ENCODE results near the gene RARA. TPM values are rescaled to one million over a fixed set of nuclear protein-coding genes. Genes with fewer than 3 reads are reported as not detected.

RARA gene
- polyA plus RNA-seq, 1 donor from 2014 or later, result 6.6 TPM

DNA sequence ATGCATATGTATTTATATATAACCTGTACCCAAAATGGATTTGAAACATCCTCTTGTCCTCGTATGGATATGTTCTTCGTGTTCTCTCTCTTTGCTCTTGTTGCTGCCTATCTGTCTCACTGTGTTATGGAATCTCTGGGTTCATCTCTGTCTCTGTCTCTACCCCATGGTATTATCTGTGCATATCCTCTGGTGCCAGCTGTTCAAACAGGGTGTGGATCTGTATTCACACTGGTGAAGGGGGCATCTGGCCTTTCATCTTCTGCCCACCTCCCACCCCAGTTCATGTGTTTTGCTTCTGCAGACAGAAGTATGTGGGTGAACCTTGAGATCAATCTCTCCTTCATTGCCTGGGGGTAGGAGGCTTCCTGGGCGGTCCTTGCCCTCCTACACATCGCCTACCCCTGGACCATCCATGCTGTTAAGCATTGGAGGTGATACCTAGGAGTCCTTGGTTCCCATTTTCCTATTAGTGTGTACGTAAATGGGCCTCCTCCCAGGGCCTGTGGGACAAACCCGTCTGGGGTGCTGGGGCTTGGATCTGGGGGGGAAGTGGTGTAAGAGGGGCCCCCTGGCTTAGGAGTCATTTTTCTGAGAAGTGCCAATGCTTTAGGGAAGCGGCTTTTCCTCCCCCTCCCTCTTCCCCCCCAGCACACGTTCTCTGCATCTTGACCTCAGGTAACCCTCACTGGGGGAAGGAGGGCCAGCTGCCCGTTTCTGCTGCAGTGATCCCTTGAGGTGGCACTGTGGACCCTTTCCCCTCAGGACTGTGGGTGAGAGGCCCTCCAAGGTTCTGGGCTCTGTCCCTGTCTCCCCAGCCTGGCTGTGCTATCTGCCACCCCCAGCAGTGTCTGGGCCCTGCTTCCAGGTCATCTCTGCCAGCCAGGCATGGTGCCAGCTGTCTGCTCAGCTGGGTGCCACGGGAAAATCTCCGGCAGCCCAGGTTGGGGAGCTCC is 21.1 kb downstream of the RARA start:
- H3K4me2 ChIP-seq (ENCODE audit: low read length), result no peak overlapping the region

More for the DNA sequence above, 21.1 kb downstream of the RARA start:
- H3K4me3 ChIP-seq (ENCODE audit: low read length), result no peak overlapping the region
- H3K79me2 ChIP-seq (replicated peaks; ENCODE audit: insufficient read depth, low read length), result no peaks in the 10 kb centered on the region
- no peak overlapping the region for H3K9ac ChIP-seq (ENCODE audit: low read length)
- no peaks in the 10 kb centered on the region for H4K20me1 ChIP-seq (ENCODE audit: insufficient read depth)
- H3K27me3 ChIP-seq (ENCODE audit: insufficient read depth, low read depth, low read length), result no peaks in the 10 kb centered on the region
- H3K27ac ChIP-seq (ENCODE audit: low read length), result no peak overlapping the region
- no peaks in the 10 kb centered on the region for H3K9me3 ChIP-seq (ENCODE audit: low read length)
- H3K9me2 ChIP-seq (ENCODE audit: insufficient read depth, low read length), result no peaks in the 10 kb centered on the region
- H3K36me3 ChIP-seq (ENCODE audit: insufficient read depth, low read length), result no peaks in the 10 kb centered on the region
- H2AFZ ChIP-seq (ENCODE audit: low read depth, low read length), result no peak overlapping the region
- TF ChIP-seq RAD21 (conservative IDR thresholded peaks at IDR 0.05) (no peak), POLR2AphosphoS5 (IDR thresholded peaks at IDR 0.05) (no peak), EP300 (conservative IDR thresholded peaks at IDR 0.05; ENCODE audit: poor library complexity, severe bottlenecking) (no peak), MXI1 (conservative IDR thresholded peaks at IDR 0.05; ENCODE audit: poor library complexity, severe bottlenecking) (no peak), SMC3 (conservative IDR thresholded peaks at IDR 0.05; ENCODE audit: poor library complexity) (no peak), TAF1 (IDR thresholded peaks at IDR 0.05; ENCODE audit: low read depth) (no peak), CTCF (IDR thresholded peaks at IDR 0.05; ENCODE audit: poor library complexity, severe bottlenecking) (no peak), EZH2 (IDR thresholded peaks at IDR 0.05; ENCODE audit: borderline replicate concordance, insufficient read depth, low read length, poor library complexity, severe bottlenecking) (no peak), REST (IDR thresholded peaks at IDR 0.05; ENCODE audit: borderline replicate concordance) (no peak)
- no peaks in the 10 kb centered on the region for H3F3A ChIP-seq (ENCODE audit: insufficient read depth, low read length, poor library complexity, severe bottlenecking)
